Measurements from ENCODE around the gene NKAIN2.

Gene NKAIN2

GRCh38 chr6:124487623-124488431, 684.2 kb downstream of the NKAIN2 start:
- TF ChIP-seq CTCF (IDR thresholded peaks at IDR 0.05): no peak
- H3K36me3 ChIP-seq: no peaks in the 10 kb centered on the region
- no peaks in the 10 kb centered on the region for H3K4me1 ChIP-seq (ENCODE audit: control insufficient read depth in 1 of 2, insufficient read depth in 1 of 2, low read depth in 1 of 2, low read length in 1 of 2)
- no peak overlapping the region for H3K27ac ChIP-seq
- no peak overlapping the region for H3K4me3 ChIP-seq (ENCODE audit: low read depth in 1 of 2, low read length in 1 of 2)
- H3K27me3 ChIP-seq: no peaks in the 10 kb centered on the region
- H3K9me3 ChIP-seq: no peaks in the 10 kb centered on the region

- TF ChIP-seq CTCF (IDR thresholded peaks at IDR 0.05): no peak
- Histone ChIP-seq H3K9me3 (no peaks in the 10 kb centered on the region), H3K36me3 (no peaks in the 10 kb centered on the region), H3K4me1 (ENCODE audit: control insufficient read depth in 1 of 2, insufficient read depth in 1 of 2, low read depth in 1 of 2, low read length in 1 of 2) (no peaks in the 10 kb centered on the region), H3K4me3 (ENCODE audit: low read depth in 1 of 2, low read length in 1 of 2) (no peak overlapping the region), H3K27ac (no peak overlapping the region), H3K27me3 (no peaks in the 10 kb centered on the region)
Observed at GRCh38 chr6:124490122-124490521, 686.5 kb downstream of the NKAIN2 start.

GRCh38 chr6:124493259-124493658, 689.6 kb downstream of the NKAIN2 start:
- H3K36me3 ChIP-seq: no peaks in the 10 kb centered on the region
- H3K4me3 ChIP-seq (ENCODE audit: low read depth in 1 of 2, low read length in 1 of 2): no peak overlapping the region
- no peak overlapping the region for H3K27ac ChIP-seq
- H3K27me3 ChIP-seq: no peaks in the 10 kb centered on the region
- no peaks in the 10 kb centered on the region for H3K9me3 ChIP-seq
- no peaks in the 10 kb centered on the region for H3K4me1 ChIP-seq (ENCODE audit: control insufficient read depth in 1 of 2, insufficient read depth in 1 of 2, low read depth in 1 of 2, low read length in 1 of 2)
- TF ChIP-seq CTCF (IDR thresholded peaks at IDR 0.05): no peak

GRCh38 chr6:124494956-124495664, 691.4 kb downstream of the NKAIN2 start:
- no peak overlapping the region for H3K27ac ChIP-seq
- no peaks in the 10 kb centered on the region for H3K36me3 ChIP-seq
- no peaks in the 10 kb centered on the region for H3K9me3 ChIP-seq
- no peaks in the 10 kb centered on the region for H3K27me3 ChIP-seq
- H3K4me3 ChIP-seq (ENCODE audit: low read depth in 1 of 2, low read length in 1 of 2): no peak overlapping the region
- H3K4me1 ChIP-seq (ENCODE audit: control insufficient read depth in 1 of 2, insufficient read depth in 1 of 2, low read depth in 1 of 2, low read length in 1 of 2): no peaks in the 10 kb centered on the region
- TF ChIP-seq CTCF (IDR thresholded peaks at IDR 0.05): no peak

GRCh38 chr6:124495665-124496190, 692.1 kb downstream of the NKAIN2 start:
- H3K4me3 ChIP-seq (ENCODE audit: low read depth in 1 of 2, low read length in 1 of 2): no peak overlapping the region
- H3K4me1 ChIP-seq (ENCODE audit: control insufficient read depth in 1 of 2, insufficient read depth in 1 of 2, low read depth in 1 of 2, low read length in 1 of 2): no peaks in the 10 kb centered on the region
- H3K27ac ChIP-seq: no peak overlapping the region
- no peaks in the 10 kb centered on the region for H3K27me3 ChIP-seq
- no peaks in the 10 kb centered on the region for H3K36me3 ChIP-seq
- no peaks in the 10 kb centered on the region for H3K9me3 ChIP-seq
- TF ChIP-seq CTCF (IDR thresholded peaks at IDR 0.05): no peak
